HG03460 (cell line): ENCODE data around the gene LGALS7.

Experiments used
- ATAC-seq: cut with Tn5 transposase; IDR thresholded peaks from one replicate; pipeline ENCODE4 v1.9.1; 2021; ENCODE audit not compliant: unreplicated experiment

Gene LGALS7

GRCh38 chr19:38741670-38742069 lies 31.6 kb downstream of the LGALS7 start:
- ATAC-seq: no peak

GRCh38 chr19:38740932-38741331 lies 32.4 kb downstream of the LGALS7 start:
- ATAC-seq: no peak

GRCh38 chr19:38740257-38740592 lies 33.1 kb downstream of the LGALS7 start:
- ATAC-seq: no peak

GRCh38 chr19:38739440-38740256 lies 33.7 kb downstream of the LGALS7 start:
- ATAC-seq: no peak

GRCh38 chr19:38737921-38738737 lies 35.2 kb downstream of the LGALS7 start:
- ATAC-seq: no peak

GRCh38 chr19:38737281-38737865 lies 35.9 kb downstream of the LGALS7 start:
- ATAC-seq: no peak

- ATAC-seq: no peak
Observed at GRCh38 chr19:38736413-38737280, 36.7 kb downstream of the LGALS7 start.

GRCh38 chr19:38736036-38736412 lies 37.3 kb downstream of the LGALS7 start:
- ATAC-seq: no peak

GRCh38 chr19:38735257-38735686 lies 38.0 kb downstream of the LGALS7 start:
- no peak for ATAC-seq

- no peak for ATAC-seq
Observed at GRCh38 chr19:38734426-38735256, 38.7 kb downstream of the LGALS7 start.

- no peak for ATAC-seq
Observed at GRCh38 chr19:38734176-38734425, 39.2 kb downstream of the LGALS7 start.

GRCh38 chr19:38733493-38734175 lies 39.7 kb downstream of the LGALS7 start:
- no peak for ATAC-seq

- no peak for ATAC-seq
Observed at GRCh38 chr19:38733241-38733492, 40.1 kb downstream of the LGALS7 start.

GRCh38 chr19:38731654-38732301 lies 41.5 kb downstream of the LGALS7 start:
- no peak for ATAC-seq

GRCh38 chr19:38730731-38731589 lies 42.4 kb downstream of the LGALS7 start:
- ATAC-seq: no peak

GRCh38 chr19:38730470-38730730 lies 42.9 kb downstream of the LGALS7 start:
- ATAC-seq: no peak

GRCh38 chr19:38729653-38730469 lies 43.5 kb downstream of the LGALS7 start:
- no peak for ATAC-seq
